T47D (cell line): ENCODE data around the gene KATNAL1.
"Not testable (repeated sequence)": the region's sequence is repeated elsewhere in the genome, so short reads cannot be mapped to it uniquely, and the experiment has no call there.

Source experiments
- DNase-seq, 2 experiments: peaks; one replicate each; pipeline versions ENCODE4 v3.0.0 to v3.0.0-alpha.2; 2011 to 2012; ENCODE audit warnings: low read depth in 1 of 2, low spot score in 1 of 2
- JUND ChIP-seq: IDR thresholded peaks from 2 replicates; pipeline ENCODE4 v1.6.1; 2012; ENCODE audit warnings: low read depth
- in situ Hi-C: cut with HindIII; loops from 2 replicates; pipeline ENCODE4 v1.10.0; 2016; ENCODE audit warnings: low sequenced_read_pairs, low pct_unique_long_range_greater_than_20kb

KATNAL1 gene

GRCh38 chr13:30179597-30180276 lies 127.6 kb downstream of the KATNAL1 start:
- TF ChIP-seq JUND: no peak
- in situ Hi-C loops: no loop called here
- DNase-seq: no peak

- in situ Hi-C loops: no loop called here
- no peak for TF ChIP-seq JUND
- no peak for DNase-seq
Observed at GRCh38 chr13:30178976-30179375, 128.4 kb downstream of the KATNAL1 start.

GRCh38 chr13:30175166-30175565 lies 132.2 kb downstream of the KATNAL1 start:
- in situ Hi-C loops: no loop called here
- DNase-seq: no peak
- no peak for TF ChIP-seq JUND

GRCh38 chr13:30174250-30174649 lies 133.1 kb downstream of the KATNAL1 start:
- DNase-seq, in situ Hi-C loops: not testable (repeated sequence)

- no peak for DNase-seq
- in situ Hi-C loops: no loop called here
- TF ChIP-seq JUND: no peak
Observed at GRCh38 chr13:30173303-30173610, 134.1 kb downstream of the KATNAL1 start.

GRCh38 chr13:30172593-30173302 lies 134.6 kb downstream of the KATNAL1 start:
- in situ Hi-C loops: no loop called here
- DNase-seq: no peak
- TF ChIP-seq JUND: no peak

GRCh38 chr13:30170569-30170968 lies 136.8 kb downstream of the KATNAL1 start:
- in situ Hi-C loops: no loop called here
- no peak for DNase-seq
- no peak for TF ChIP-seq JUND

- in situ Hi-C loops: no loop called here
- TF ChIP-seq JUND: no peak
- DNase-seq: no peak
Observed at GRCh38 chr13:30169442-30169841, 137.9 kb downstream of the KATNAL1 start.

- DNase-seq: no peak
- TF ChIP-seq JUND: no peak
- in situ Hi-C loops: no loop called here
Observed at GRCh38 chr13:30165796-30166195, 141.6 kb downstream of the KATNAL1 start.

GRCh38 chr13:30165071-30165470 lies 142.3 kb downstream of the KATNAL1 start:
- TF ChIP-seq JUND: no peak
- in situ Hi-C loops: no loop called here

GRCh38 chr13:30164146-30164545 lies 143.2 kb downstream of the KATNAL1 start:
- TF ChIP-seq JUND: no peak
- DNase-seq: no peak
- in situ Hi-C loops: no loop called here

More at GRCh38 chr13:30165071-30165470, 142.3 kb downstream of the KATNAL1 start:
- DNase-seq: no peak

- no peak for TF ChIP-seq JUND
- DNase-seq: no peak
- in situ Hi-C loops: no loop called here
Observed at GRCh38 chr13:30163441-30163840, 143.9 kb downstream of the KATNAL1 start.

- TF ChIP-seq JUND: no peak
- no peak for DNase-seq
- in situ Hi-C loops: no loop called here
Observed at GRCh38 chr13:30159446-30159839, 147.9 kb downstream of the KATNAL1 start.
